PFSK-1 (cell line): ENCODE measurements around the gene TRIM25.

ENCODE experiments used
- FOXP2 ChIP-seq: optimal IDR thresholded peaks from 2 replicates; pipeline ENCODE3; 2011; ENCODE audit warnings: borderline replicate concordance, control low read depth, inconsistent platforms; ENCODE audit not compliant: insufficient read depth; ENCODE audit errors: extremely low read length, extremely low read depth
- POLR2AphosphoS5 ChIP-seq: IDR thresholded peaks from 2 replicates; pipeline ENCODE4 v1.6.1; 2012; ENCODE audit warnings: low read depth, mild to moderate bottlenecking, control low read depth, low read length, moderate library complexity
- REST ChIP-seq, 2 experiments: IDR thresholded peaks; 2 replicates each; pipeline versions ENCODE4 v1.6.1 to v1.8.0; 2011 to 2012; ENCODE audit warnings: low read depth in 2 of 2, low read length in 2 of 2, control low read depth in 1 of 2, inconsistent platforms in 1 of 2, mild to moderate bottlenecking in 1 of 2, moderate library complexity in 1 of 2; ENCODE audit not compliant: insufficient read depth in 1 of 2
- SIN3A ChIP-seq: IDR thresholded peaks from 2 replicates; pipeline ENCODE4 v1.6.1; 2012; ENCODE audit warnings: mild to moderate bottlenecking, low read length, moderate library complexity, borderline replicate concordance; ENCODE audit not compliant: insufficient read depth
- TAF1 ChIP-seq: IDR thresholded peaks from 2 replicates; pipeline ENCODE4 v1.6.1; 2012; ENCODE audit warnings: low read length, control low read depth, borderline replicate concordance; ENCODE audit not compliant: insufficient read depth

TRIM25 gene

GRCh38 chr17:56879280-56879679 lies 34.6 kb downstream of the TRIM25 start:
- TF ChIP-seq REST (IDR thresholded peaks at IDR 0.05; ENCODE audit: insufficient read depth in 1 of 2, low read depth in 2 of 2, low read length in 2 of 2), result no peak
- no peak for TF ChIP-seq FOXP2
- no peak for TF ChIP-seq POLR2AphosphoS5
- no peak for TF ChIP-seq SIN3A
- TF ChIP-seq TAF1, result no peak

- TF ChIP-seq FOXP2 (no peak), SIN3A (no peak), POLR2AphosphoS5 (no peak), TAF1 (no peak), REST (IDR thresholded peaks at IDR 0.05; ENCODE audit: insufficient read depth in 1 of 2, low read depth in 2 of 2, low read length in 2 of 2) (no peak)
Observed at GRCh38 chr17:56876766-56877179, 37.1 kb downstream of the TRIM25 start.

- TF ChIP-seq REST (IDR thresholded peaks at IDR 0.05; ENCODE audit: insufficient read depth in 1 of 2, low read depth in 2 of 2, low read length in 2 of 2) (no peak), TAF1 (no peak), POLR2AphosphoS5 (no peak), FOXP2 (no peak), SIN3A (no peak)
Observed at GRCh38 chr17:56870081-56870651, 43.7 kb downstream of the TRIM25 start.

GRCh38 chr17:56868716-56869115 lies 45.1 kb downstream of the TRIM25 start:
- TF ChIP-seq SIN3A, result no peak
- TF ChIP-seq REST (IDR thresholded peaks at IDR 0.05; ENCODE audit: insufficient read depth in 1 of 2, low read depth in 2 of 2, low read length in 2 of 2), result no peak
- TF ChIP-seq POLR2AphosphoS5, result no peak
- no peak for TF ChIP-seq TAF1
- TF ChIP-seq FOXP2, result no peak

DNA sequence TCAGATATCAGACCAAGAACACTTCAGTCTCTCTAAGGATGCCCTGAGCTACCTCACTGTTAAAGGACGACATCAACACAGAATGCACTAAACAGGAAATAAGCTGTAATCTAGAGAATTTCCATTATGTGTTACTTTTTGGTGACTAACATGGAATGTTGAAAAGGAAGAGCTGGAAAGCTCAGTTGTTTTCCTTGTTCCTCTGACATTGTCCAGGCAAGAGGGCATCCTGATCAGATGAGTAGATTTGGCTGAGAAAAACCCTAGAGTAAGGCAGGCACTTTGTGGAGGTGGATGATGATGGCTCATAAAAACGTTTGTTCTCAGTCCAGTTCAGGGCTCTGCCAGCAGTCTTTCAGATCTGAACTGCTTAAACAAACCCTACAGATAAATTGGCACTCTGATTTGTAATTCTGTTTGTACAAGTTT lies 45.9 kb downstream of the TRIM25 start:
- TF ChIP-seq SIN3A, result no peak
- no peak for TF ChIP-seq POLR2AphosphoS5
